ENCODE data around the gene CHAC1. TPM values are rescaled to one million over a fixed set of nuclear protein-coding genes. Genes with fewer than 3 reads are reported as not detected.

CHAC1 gene
- total and polyA plus RNA-seq, 2 of the 13 experiments (the other 11 are each of a cell fraction or from before 2014, with no cell fraction given), result 0.44 TPM; not detected in 1

DNA sequence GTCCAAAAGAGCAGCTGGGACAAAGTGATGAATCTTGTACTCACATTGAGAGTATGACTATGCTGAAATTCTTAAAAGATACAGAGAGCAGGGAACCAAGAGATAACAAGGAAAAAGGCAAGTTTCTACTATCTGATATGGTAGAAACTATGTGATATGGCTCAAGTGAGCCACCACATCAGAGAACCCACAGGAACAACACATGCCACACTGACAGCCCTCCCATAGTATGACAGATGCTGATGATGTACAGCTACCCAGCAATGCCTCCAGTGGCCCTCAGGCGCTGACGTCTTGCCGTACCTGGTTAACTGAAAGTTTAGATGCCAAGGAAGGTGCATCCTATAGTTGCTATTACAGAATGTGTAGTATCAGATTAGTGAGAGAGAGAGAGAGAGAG, 42.4 kb downstream of the CHAC1 start (continued):
- TF ChIP-seq CREM (IDR thresholded peaks at IDR 0.05), result no peak
- TF ChIP-seq CREM (CRISPR knock-in tag; IDR thresholded peaks at IDR 0.05), result no peak
- no peak for TF ChIP-seq PLRG1 (conservative IDR thresholded peaks at IDR 0.05)
- TF ChIP-seq PAX8 (CRISPR knock-in tag; IDR thresholded peaks at IDR 0.05; ENCODE audit: borderline replicate concordance), result no peak
- no peak for TF ChIP-seq SP1 (IDR thresholded peaks at IDR 0.05)
- TF ChIP-seq SP1 (CRISPR knock-in tag; IDR thresholded peaks at IDR 0.05), result no peak
- no peak for TF ChIP-seq ZNF564 (CRISPR knock-in tag; IDR thresholded peaks at IDR 0.05)
- TF ChIP-seq MXD4 (CRISPR knock-in tag; IDR thresholded peaks at IDR 0.05), result no peak
- no peak for TF ChIP-seq ZSCAN21 (CRISPR knock-in tag; IDR thresholded peaks at IDR 0.05; ENCODE audit: borderline replicate concordance)
- TF ChIP-seq ZNF275 (CRISPR knock-in tag; IDR thresholded peaks at IDR 0.05; ENCODE audit: borderline replicate concordance), result no peak
- no peak for TF ChIP-seq ZNF788 (CRISPR knock-in tag; IDR thresholded peaks at IDR 0.05; ENCODE audit: borderline replicate concordance)

DNA sequence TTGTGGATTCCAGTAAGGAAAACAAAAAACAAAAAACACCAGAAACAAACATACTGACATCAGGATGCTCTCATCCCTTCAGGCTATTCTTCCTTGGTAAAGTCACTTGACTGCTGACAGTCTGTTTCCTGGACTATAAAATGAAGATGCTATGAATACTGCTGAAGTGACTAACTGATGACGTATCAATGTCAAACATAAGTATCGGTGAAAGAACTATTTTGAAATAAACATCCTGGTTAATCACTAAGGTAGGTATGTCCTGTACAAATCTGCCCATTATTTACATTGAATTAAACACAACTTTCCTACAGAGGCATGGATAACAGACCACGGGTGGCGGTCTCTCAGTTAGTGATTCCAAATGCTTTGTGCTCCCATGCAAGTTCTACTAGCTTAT, 45.9 kb downstream of the CHAC1 start:
- ATAC-seq, result no peak

More for the DNA sequence above, 45.9 kb downstream of the CHAC1 start:
- no peak overlapping the region for H3K4me2 ChIP-seq (ENCODE audit: low read depth, low read length)
- ChIA-PET CTCF (ENCODE audit: low intra/inter-chr PET ratio, low total read pairs) (no interaction called here), POLR2A (no interaction called here)
- no peak for FAIRE-seq
- no peak overlapping the region for H2AFZ ChIP-seq (ENCODE audit: low read length)
- no peaks in the 10 kb centered on the region for H3K79me2 ChIP-seq (ENCODE audit: insufficient read depth, low read length)
- H4K20me1 ChIP-seq (ENCODE audit: insufficient read depth, low read length), result no peaks in the 10 kb centered on the region
- no peaks in the 10 kb centered on the region for H3K27me3 ChIP-seq (ENCODE audit: control insufficient read depth in 1 of 2, insufficient read depth in 2 of 2, low read length in 2 of 2)
- no peak overlapping the region for H3K27ac ChIP-seq (ENCODE audit: extremely low read length, insufficient read depth, low read length)
- in situ Hi-C loops (cut with HindIII; ENCODE audit: extremely low pct_ligation_motif_present, low pct_unique_long_range_greater_than_20kb) (no loop called here), intact Hi-C loops (cut with micrococcal nuclease; ENCODE audit: unreplicated experiment) (no loop called here)
- TF ChIP-seq TFE3 (CRISPR knock-in tag; IDR thresholded peaks at IDR 0.05) (no peak), RFX1 (IDR thresholded peaks at IDR 0.05) (no peak)
- no TSS peak for BruUV-seq (replicated peaks)
- DNase-seq (ENCODE audit: low spot score), result no peak
- no peak overlapping the region for H3K4me3 ChIP-seq (replicated peaks in 1 of 3; ENCODE audit: insufficient read depth in 1 of 3, low read depth in 2 of 3, low read length in 3 of 3)
- no peaks in the 10 kb centered on the region for H3K9me3 ChIP-seq (ENCODE audit: low read length)
- H3K4me1 ChIP-seq (ENCODE audit: insufficient read depth, low read length), result peaks cover 12% of the 10 kb centered on the region
- 96% methylated on average over 4 of the region's 4 CpGs for WGBS (ENCODE audit: low lambda C conversion rate)
- H3K36me3 ChIP-seq (replicated peaks in 1 of 2; ENCODE audit: control insufficient read depth in 1 of 2, insufficient read depth in 2 of 2, low read length in 2 of 2), result peaks cover 25 to 69% of the 10 kb centered on the region in 2 experiments
- no peak overlapping the region for H3K9ac ChIP-seq (ENCODE audit: insufficient read depth, low read depth, low read length)
